Effector memory CD4-positive, alpha-beta T cell (primary cell): Measurements from ENCODE around the gene TYW3.

Experiments
- DNase-seq, 3 donors: peaks; one replicate each; pipeline ENCODE4 v3.0.0-alpha.2; 2020
- H3K27ac ChIP-seq: 2 replicates; pipeline ENCODE4 v1.7.0; 2013; ENCODE audit warnings: mild to moderate bottlenecking, low read length, moderate library complexity; ENCODE audit not compliant: insufficient read depth, poor library complexity, severe bottlenecking
- H3K27me3 ChIP-seq: replicated peaks from 2 replicates; pipeline ENCODE4 v1.7.0; 2013; ENCODE audit warnings: mild to moderate bottlenecking, low read length; ENCODE audit not compliant: insufficient read depth, control insufficient read depth, poor library complexity, severe bottlenecking
- H3K36me3 ChIP-seq: 2 replicates; pipeline ENCODE4 v1.7.0; 2013; ENCODE audit warnings: mild to moderate bottlenecking, low read length, moderate library complexity; ENCODE audit not compliant: control insufficient read depth, insufficient read depth
- H3K4me1 ChIP-seq: 2 replicates; pipeline ENCODE4 v1.7.0; 2013; ENCODE audit warnings: low read length, mild to moderate bottlenecking; ENCODE audit not compliant: control insufficient read depth, insufficient read depth, poor library complexity, severe bottlenecking
- H3K4me3 ChIP-seq: 2 replicates; pipeline ENCODE4 v1.7.0; 2013; ENCODE audit warnings: low read length, low read depth, mild to moderate bottlenecking; ENCODE audit not compliant: insufficient read depth, poor library complexity, severe bottlenecking
- H3K9me3 ChIP-seq: 2 replicates; pipeline ENCODE4 v1.7.0; 2013; ENCODE audit warnings: mild to moderate bottlenecking, low read length, moderate library complexity; ENCODE audit not compliant: control insufficient read depth

The TYW3 gene

DNA sequence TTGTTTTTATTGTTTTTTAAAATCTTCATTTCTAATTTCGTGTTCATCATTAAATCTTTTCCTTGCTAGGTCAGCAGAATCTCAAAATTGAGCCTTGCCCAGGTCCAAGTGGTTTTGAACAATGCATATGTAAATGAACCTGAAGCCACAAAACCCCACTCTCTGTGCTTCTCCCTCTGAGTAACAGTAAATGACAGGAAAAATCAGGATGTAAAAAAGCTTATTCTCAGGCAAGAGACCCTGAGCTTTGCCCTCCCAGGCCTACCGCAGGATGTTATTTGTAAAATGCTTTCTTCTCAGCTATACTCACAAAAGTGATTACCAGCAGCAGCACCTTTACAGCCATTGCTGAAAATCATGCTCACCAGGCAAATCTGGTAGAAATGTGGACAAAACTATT is 47.6 kb downstream of the TYW3 start:
- H3K27ac ChIP-seq = no peak overlapping the region

DNA sequence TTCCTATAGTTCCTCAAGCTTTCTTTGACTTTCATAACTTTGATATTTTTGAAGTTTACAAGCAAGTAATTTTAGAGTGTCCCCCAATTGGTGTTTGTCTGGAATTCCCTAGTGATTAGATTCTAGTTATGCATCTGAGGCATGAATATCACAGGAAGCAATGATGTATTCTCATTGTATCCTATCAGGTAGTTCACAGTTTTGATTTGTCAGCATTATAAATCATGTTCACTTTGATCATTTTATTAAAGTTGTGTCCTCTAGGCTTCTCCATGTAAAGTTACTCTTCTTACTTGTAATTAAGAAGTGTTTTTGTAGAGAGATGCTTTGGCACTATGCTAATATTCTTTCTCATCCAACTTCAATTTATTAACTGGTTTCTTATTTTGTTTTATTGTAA is 53.0 kb downstream of the TYW3 start:
- Histone ChIP-seq H3K36me3 (no peaks in the 10 kb centered on the region), H3K27me3 (no peaks in the 10 kb centered on the region), H3K27ac (no peak overlapping the region), H3K4me3 (no peak overlapping the region), H3K4me1 (no peaks in the 10 kb centered on the region), H3K9me3 (no peaks in the 10 kb centered on the region)
- DNase-seq = no peak

More for the DNA sequence above, 47.6 kb downstream of the TYW3 start:
- no peak for DNase-seq
- H3K4me1 ChIP-seq = no peaks in the 10 kb centered on the region
- H3K4me3 ChIP-seq = no peak overlapping the region
- peaks cover 2% of the 10 kb centered on the region for H3K27me3 ChIP-seq
- no peaks in the 10 kb centered on the region for H3K9me3 ChIP-seq
- no peaks in the 10 kb centered on the region for H3K36me3 ChIP-seq

DNA sequence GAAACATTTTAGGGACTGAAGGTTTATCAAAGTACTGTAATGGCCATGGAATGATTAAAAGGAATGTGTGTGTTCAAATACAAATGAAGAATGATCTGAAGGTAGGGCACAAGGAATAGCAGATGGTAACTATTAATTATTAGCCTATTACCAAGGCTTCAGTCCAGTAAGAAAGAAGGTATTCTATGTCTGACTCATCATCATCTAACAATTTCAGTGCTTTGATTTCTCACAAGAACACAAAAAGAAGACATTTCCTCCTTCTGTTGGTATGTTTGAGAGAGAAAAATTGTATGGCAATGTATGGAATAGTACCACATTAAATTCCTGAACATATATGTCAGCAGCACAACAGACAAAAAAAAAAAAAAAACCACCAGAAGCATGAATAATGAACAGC is 57.5 kb downstream of the TYW3 start:
- Histone ChIP-seq H3K4me3 (no peak overlapping the region), H3K27me3 (no peaks in the 10 kb centered on the region), H3K27ac (no peak overlapping the region), H3K9me3 (no peaks in the 10 kb centered on the region), H3K4me1 (no peaks in the 10 kb centered on the region), H3K36me3 (no peaks in the 10 kb centered on the region)
- DNase-seq = no peak

DNA sequence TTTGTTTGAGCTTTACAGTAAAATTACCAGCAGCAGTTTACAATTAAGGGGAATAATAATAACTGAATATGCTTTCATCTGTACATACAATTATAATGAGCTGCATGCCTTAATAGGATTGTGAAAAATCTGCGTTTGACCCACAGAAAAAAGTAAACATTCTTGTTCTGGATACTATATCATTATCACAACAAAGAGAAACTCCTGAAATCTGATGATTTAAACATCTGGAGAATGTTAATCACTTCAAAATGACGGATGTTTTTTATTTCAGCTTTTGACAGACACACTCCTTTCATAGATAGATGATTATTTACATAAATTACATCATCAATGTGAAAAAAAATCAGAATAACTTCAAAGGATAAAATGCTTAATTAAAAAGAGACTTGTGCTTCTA is 58.5 kb downstream of the TYW3 start:
- Histone ChIP-seq H3K9me3 (no peaks in the 10 kb centered on the region), H3K27me3 (no peaks in the 10 kb centered on the region), H3K27ac (no peak overlapping the region), H3K4me3 (no peak overlapping the region), H3K36me3 (no peaks in the 10 kb centered on the region), H3K4me1 (no peaks in the 10 kb centered on the region)
- DNase-seq = no peak

DNA sequence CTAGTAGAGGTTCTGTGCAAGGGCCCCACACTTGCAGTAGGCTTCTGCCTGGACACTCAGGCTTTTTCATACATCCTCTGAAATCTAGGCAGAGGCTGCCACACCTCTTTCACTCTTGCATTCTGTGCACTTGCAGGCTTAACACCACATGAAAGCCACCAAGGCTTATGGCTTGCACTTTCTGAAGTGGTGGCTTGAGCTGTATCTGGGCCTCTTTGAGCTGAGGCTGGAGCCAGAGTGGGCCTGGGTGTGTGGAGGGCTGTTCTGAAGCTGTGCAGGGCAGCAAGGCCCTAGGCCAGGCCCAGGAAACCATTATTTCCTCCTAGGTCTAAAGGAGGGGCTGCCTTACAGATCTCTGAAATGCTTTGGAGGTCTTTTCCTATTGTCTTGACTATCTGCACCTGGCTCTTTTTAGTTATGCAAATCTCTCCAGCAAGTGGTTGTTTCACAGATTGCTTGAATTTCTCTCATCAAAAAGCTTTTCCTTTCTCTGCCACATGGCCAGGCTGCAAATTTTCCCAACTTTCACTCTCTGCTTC is 66.2 kb downstream of the TYW3 start:
- Histone ChIP-seq H3K4me3 (no peak overlapping the region), H3K4me1 (no peaks in the 10 kb centered on the region), H3K9me3 (no peaks in the 10 kb centered on the region), H3K27ac (no peak overlapping the region), H3K27me3 (no peaks in the 10 kb centered on the region), H3K36me3 (no peaks in the 10 kb centered on the region)
- no peak for DNase-seq

DNA sequence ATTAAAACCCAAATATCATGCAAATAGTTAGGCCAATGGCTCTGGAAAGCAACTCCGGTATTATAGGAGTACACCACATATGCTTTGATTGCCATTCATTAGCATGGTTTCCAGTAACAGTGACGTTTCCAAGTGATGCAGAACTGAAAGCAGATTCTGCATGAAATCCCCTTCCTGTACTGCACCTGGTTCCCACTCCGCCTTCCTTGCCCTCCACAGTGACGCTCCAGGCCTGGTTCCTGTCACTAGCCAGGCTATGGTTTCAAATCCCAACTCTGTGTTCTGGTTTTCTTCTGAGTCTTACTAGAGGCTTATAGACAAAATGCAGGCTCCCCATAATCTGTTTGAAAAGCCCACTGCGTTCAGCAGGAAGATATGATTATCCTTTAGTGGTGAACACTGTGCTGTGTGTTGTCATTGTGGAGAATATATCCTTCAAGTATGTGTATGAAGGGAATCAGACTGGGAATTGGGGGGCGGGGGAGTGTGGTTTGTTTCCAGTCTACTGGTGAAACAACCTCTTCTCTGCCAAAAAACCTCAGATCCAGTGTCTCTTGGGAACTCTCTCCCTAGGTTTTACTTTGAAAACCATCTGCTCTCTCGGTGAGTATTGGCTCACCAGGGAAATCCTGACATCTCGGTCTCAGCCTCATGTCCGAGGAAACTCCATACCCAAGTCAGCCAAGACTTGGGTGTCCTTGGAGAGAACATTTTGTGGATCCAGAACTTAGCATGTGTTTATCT is 78.7 kb downstream of the TYW3 start:
- H3K4me3 ChIP-seq = no peak overlapping the region

DNA sequence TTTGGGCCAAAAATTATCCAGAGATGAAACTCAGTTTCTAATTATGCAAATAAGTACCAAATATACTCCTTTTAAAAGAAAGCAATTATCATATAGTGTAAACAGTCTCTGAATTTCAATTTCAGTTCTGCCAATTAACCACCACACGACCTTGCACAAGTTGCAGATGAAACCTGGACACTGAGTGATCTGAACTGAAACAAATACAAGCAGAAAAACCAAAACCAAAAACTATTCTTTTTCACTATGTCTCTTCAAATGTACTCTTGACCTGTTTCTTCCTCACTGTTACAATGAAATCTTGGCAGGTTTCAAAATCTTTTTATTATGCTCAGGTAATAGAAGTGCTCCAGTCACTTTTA is 79.2 kb downstream of the TYW3 start:
- Histone ChIP-seq H3K27me3 (no peaks in the 10 kb centered on the region), H3K36me3 (no peaks in the 10 kb centered on the region), H3K27ac (no peak overlapping the region), H3K4me3 (no peak overlapping the region), H3K4me1 (no peaks in the 10 kb centered on the region), H3K9me3 (no peaks in the 10 kb centered on the region)
- DNase-seq = no peak

More for the DNA sequence above, 78.7 kb downstream of the TYW3 start:
- Histone ChIP-seq H3K27me3 (no peaks in the 10 kb centered on the region), H3K9me3 (no peaks in the 10 kb centered on the region), H3K27ac (no peak overlapping the region), H3K36me3 (no peaks in the 10 kb centered on the region), H3K4me1 (no peaks in the 10 kb centered on the region)
- no peak for DNase-seq
